C4-2B (cell line): ENCODE data around the gene STAB2.

Experiments used
- CTCF ChIP-seq: fragments of 450-650 bp; conservative IDR thresholded peaks from 2 replicates; pipeline ENCODE4 v1.5.1; 2017; ENCODE audit warnings: mild to moderate bottlenecking
- ZFX ChIP-seq: fragments of 450-650 bp; IDR thresholded peaks from 2 replicates; pipeline ENCODE4 v1.6.1; 2017

GRCh38 chr12:103794309-103795213 is 207.5 kb downstream of the STAB2 start:
- TF ChIP-seq CTCF (no peak), ZFX (no peak)
